Measurements from ENCODE around the gene GBP3.
A peak's percentile ranks its signal among the peaks of the same experiment; 100 is the strongest.

Gene GBP3

GRCh38 chr1:88983791-88984559 is 38.7 kb downstream of the GBP3 start:
- peak; percentile 60 for TF ChIP-seq RAD21 (IDR thresholded peaks at IDR 0.05; ENCODE audit: low read depth)
- TF ChIP-seq CEBPB (IDR thresholded peaks at IDR 0.05), result no peak

- TF ChIP-seq TCF12 (IDR thresholded peaks at IDR 0.05; ENCODE audit: low read depth), result no peak
Measured at GRCh38 chr1:88982055-88982454, 40.6 kb downstream of the GBP3 start.

GRCh38 chr1:88980870-88981269 is 41.8 kb downstream of the GBP3 start:
- TF ChIP-seq FOXM1 (IDR thresholded peaks at IDR 0.05; ENCODE audit: borderline replicate concordance, low read depth) (no peak), TCF12 (IDR thresholded peaks at IDR 0.05; ENCODE audit: low read depth) (no peak), ZBTB7A (IDR thresholded peaks at IDR 0.05; ENCODE audit: low read depth) (no peak), USF1 (IDR thresholded peaks at IDR 0.05) (no peak), NFIC (IDR thresholded peaks at IDR 0.05) (no peak), EGR1 (IDR thresholded peaks at IDR 0.05) (no peak), YY1 (IDR thresholded peaks at IDR 0.05; ENCODE audit: low read depth) (no peak), TEAD4 (IDR thresholded peaks at IDR 0.05) (no peak), CREB1 (IDR thresholded peaks at IDR 0.05; ENCODE audit: low read depth) (no peak), TAF1 (IDR thresholded peaks at IDR 0.05; ENCODE audit: low read depth) (no peak), CEBPB (IDR thresholded peaks at IDR 0.05) (no peak), MAX (IDR thresholded peaks at IDR 0.05) (no peak), EP300 (IDR thresholded peaks at IDR 0.05; ENCODE audit: borderline replicate concordance) (no peak), RAD21 (IDR thresholded peaks at IDR 0.05; ENCODE audit: low read depth) (no peak)

- TF ChIP-seq USF1 (IDR thresholded peaks at IDR 0.05) (no peak), CEBPB (IDR thresholded peaks at IDR 0.05) (no peak), TAF1 (IDR thresholded peaks at IDR 0.05; ENCODE audit: low read depth) (no peak), EP300 (IDR thresholded peaks at IDR 0.05; ENCODE audit: borderline replicate concordance) (no peak), YY1 (IDR thresholded peaks at IDR 0.05; ENCODE audit: low read depth) (no peak), TCF12 (IDR thresholded peaks at IDR 0.05; ENCODE audit: low read depth) (no peak), TEAD4 (IDR thresholded peaks at IDR 0.05) (no peak), FOXM1 (IDR thresholded peaks at IDR 0.05; ENCODE audit: borderline replicate concordance, low read depth) (no peak), RAD21 (IDR thresholded peaks at IDR 0.05; ENCODE audit: low read depth) (no peak), REST (IDR thresholded peaks at IDR 0.05; ENCODE audit: low read depth) (no peak), EGR1 (IDR thresholded peaks at IDR 0.05) (no peak), ZBTB7A (IDR thresholded peaks at IDR 0.05; ENCODE audit: low read depth) (no peak), NFIC (IDR thresholded peaks at IDR 0.05) (no peak), MAX (IDR thresholded peaks at IDR 0.05) (no peak), CREB1 (IDR thresholded peaks at IDR 0.05; ENCODE audit: low read depth) (no peak)
Measured at GRCh38 chr1:88979749-88980116, 42.9 kb downstream of the GBP3 start.

- TF ChIP-seq MAX (IDR thresholded peaks at IDR 0.05) (no peak), REST (IDR thresholded peaks at IDR 0.05; ENCODE audit: low read depth) (no peak), TEAD4 (IDR thresholded peaks at IDR 0.05) (no peak), FOXM1 (IDR thresholded peaks at IDR 0.05; ENCODE audit: borderline replicate concordance, low read depth) (no peak), USF1 (IDR thresholded peaks at IDR 0.05) (no peak), TAF1 (IDR thresholded peaks at IDR 0.05; ENCODE audit: low read depth) (no peak), RAD21 (IDR thresholded peaks at IDR 0.05; ENCODE audit: low read depth) (no peak), CEBPB (IDR thresholded peaks at IDR 0.05) (no peak), YY1 (IDR thresholded peaks at IDR 0.05; ENCODE audit: low read depth) (no peak), NFIC (IDR thresholded peaks at IDR 0.05) (no peak), CREB1 (IDR thresholded peaks at IDR 0.05; ENCODE audit: low read depth) (no peak)
Measured at GRCh38 chr1:88979054-88979748, 43.5 kb downstream of the GBP3 start.
